Measurements from ENCODE around the gene UGT1A6. TPM values are rescaled to one million over a fixed set of nuclear protein-coding genes. Genes with fewer than 3 reads are reported as not detected.

Gene UGT1A6
- total and polyA plus RNA-seq, 8 donors: 0.05 to 0.69 TPM; not detected in 6

- Histone ChIP-seq H3K4me3 (no peak overlapping the region), H3K9me3 (no peaks in the 10 kb centered on the region), H3K27me3 (no peaks in the 10 kb centered on the region), H3K4me1 (no peaks in the 10 kb centered on the region), H3K36me3 (no peaks in the 10 kb centered on the region), H3K27ac (no peak overlapping the region)
- no peak for TF ChIP-seq CTCF (IDR thresholded peaks at IDR 0.05)
- DNase-seq: peak in 1 of 6 donors; percentile 6
- no peak for ATAC-seq
- WGBS, 2 donors: 50 to 68% methylated on average over 9 of the region's 9 CpGs
- intact Hi-C loops (cut with DNase I): no loop called here
- FAIRE-seq: no peak
These were observed 108.9 kb downstream of the UGT1A6 start for GRCh38 chr2:233801357-233802131.

- WGBS, 2 donors: 58 to 60% methylated on average over 3 of the region's 3 CpGs
- Histone ChIP-seq H3K27ac (no peak overlapping the region), H3K4me3 (no peak overlapping the region), H3K36me3 (no peaks in the 10 kb centered on the region), H3K9me3 (no peaks in the 10 kb centered on the region), H3K4me1 (no peaks in the 10 kb centered on the region), H3K27me3 (no peaks in the 10 kb centered on the region)
- ATAC-seq (no peak), DNase-seq (peak in 1 of 6 donors; percentile 15), FAIRE-seq (no peak)
- intact Hi-C loops (cut with DNase I): no loop called here
- no peak for TF ChIP-seq CTCF (IDR thresholded peaks at IDR 0.05)
These were observed 109.6 kb downstream of the UGT1A6 start for GRCh38 chr2:233802132-233802815.

- 51 to 56% methylated on average over 2 of the region's 2 CpGs for WGBS, 2 donors
- DNase-seq (peak in 1 of 6 donors; percentile 11), ATAC-seq (no peak)
These were observed 110.7 kb downstream of the UGT1A6 start for GRCh38 chr2:233803292-233803911.

GRCh38 chr2:233803994-233804393 lies 111.3 kb downstream of the UGT1A6 start:
- TF ChIP-seq CTCF (IDR thresholded peaks at IDR 0.05): no peak
- DNase-seq (peak in 2 of 6 donors; percentile 2 to 10), ATAC-seq (no peak), FAIRE-seq (no peak)
- 52% methylated on average over 8 of the region's 8 CpGs for WGBS, 2 donors
- Histone ChIP-seq H3K27me3 (no peaks in the 10 kb centered on the region), H3K4me1 (no peaks in the 10 kb centered on the region), H3K9me3 (no peaks in the 10 kb centered on the region), H3K4me3 (no peak overlapping the region), H3K27ac (no peak overlapping the region), H3K36me3 (no peaks in the 10 kb centered on the region)
- intact Hi-C loops (cut with DNase I): no loop called here

More at GRCh38 chr2:233803292-233803911, 110.7 kb downstream of the UGT1A6 start:
- Histone ChIP-seq H3K36me3 (no peaks in the 10 kb centered on the region), H3K4me3 (no peak overlapping the region), H3K27me3 (no peaks in the 10 kb centered on the region), H3K4me1 (no peaks in the 10 kb centered on the region), H3K27ac (no peak overlapping the region), H3K9me3 (no peaks in the 10 kb centered on the region)
- no peak for FAIRE-seq
- TF ChIP-seq CTCF (IDR thresholded peaks at IDR 0.05): no peak
- intact Hi-C loops (cut with DNase I): no loop called here
